Activated B cell treated with CpG ODN at 0.5 μM for 24 hours (primary cell): Measurements from ENCODE around the gene SLC2A10. TPM values are rescaled to one million over a fixed set of nuclear protein-coding genes. Genes with fewer than 3 reads are reported as not detected.

Experiments
- ATAC-seq: fragments of 200-7000 bp; cut with Tn5 transposase; one replicate; pipeline ENCODE4 v1.10.0; 2021; ENCODE audit warnings: low read depth, mild to moderate bottlenecking, moderate library complexity
- CTCF ChIA-PET: fragments of 350-600 bp; sonication (Branson Sonifier 250); formaldehyde crosslinking; loops from one replicate; lab custom pipeline; 2021; ENCODE audit warnings: antibody characterized with exemption; lab: Charles Lee
- POLR2A ChIA-PET: fragments of 350-600 bp; sonication (Branson Sonifier 250); formaldehyde crosslinking; loops from one replicate; lab custom pipeline; 2021; ENCODE audit warnings: antibody characterized with exemption; lab: Charles Lee
- DNase-seq: peaks from one replicate; pipeline ENCODE4 v3.0.0; 2022
- H3K27ac Mint-ChIP-seq: one replicate; pipeline ENCODE4 v1.8.0; 2020; ENCODE audit warnings: mixed read lengths
- H3K27me3 Mint-ChIP-seq: one replicate; pipeline ENCODE4 v1.8.0; 2021; ENCODE audit warnings: mixed read lengths
- H3K36me3 Mint-ChIP-seq: one replicate; pipeline ENCODE4 v1.8.0; 2021; ENCODE audit warnings: low read depth, mixed read lengths
- H3K4me1 Mint-ChIP-seq: one replicate; pipeline ENCODE4 v1.8.0; 2021; ENCODE audit warnings: mixed read lengths
- H3K4me3 Mint-ChIP-seq: one replicate; pipeline ENCODE4 v1.8.0; 2020; ENCODE audit warnings: mild to moderate bottlenecking, mixed read lengths
- H3K9me3 Mint-ChIP-seq: one replicate; pipeline ENCODE4 v1.8.0; 2020; ENCODE audit warnings: mixed read lengths
- intact Hi-C: fragments of 100-400 bp; cut with micrococcal nuclease; formaldehyde crosslinking; loops from one replicate; pipeline ENCODE4 v1.15.1; 2024
- total RNA-seq: library from RNA; stranded (reverse); gene quantifications from 2 replicates; pipeline ENCODE4 v1.2.3, GENCODE V29; 2022
- TF ChIP-seq, protein P1 (sequence below): fragments of 200-600 bp; IDR thresholded peaks from one replicate; pipeline ENCODE4 v1.8.0; 2022; ENCODE audit warnings: antibody characterized with exemption, mild to moderate bottlenecking

Gene SLC2A10
- total RNA-seq, 1 donor from 2014 or later, result not detected

DNA sequence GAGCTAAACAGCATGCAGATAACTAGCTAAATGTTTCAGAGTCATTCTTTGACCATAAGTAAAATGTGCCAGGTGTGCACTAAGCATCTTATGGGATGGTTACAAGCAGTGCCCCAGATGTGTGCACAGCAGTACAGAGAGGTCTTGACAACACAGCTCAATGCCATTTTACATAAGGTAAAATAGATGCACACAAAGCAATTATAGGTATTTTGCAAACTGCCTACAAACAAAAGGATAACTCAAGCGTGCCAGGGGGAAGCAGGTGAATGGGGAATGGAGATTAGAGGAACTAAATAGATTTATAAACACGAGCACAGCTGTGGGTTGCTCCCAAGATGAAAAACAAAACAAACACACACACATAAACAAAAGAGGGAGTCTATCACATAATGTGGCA, 64.8 kb downstream of the SLC2A10 start:
- intact Hi-C loops, result no loop called here
- H3K27me3 Mint-ChIP-seq, result peaks cover 19% of the 10 kb centered on the region
- no peaks in the 10 kb centered on the region for H3K9me3 Mint-ChIP-seq
- ATAC-seq, result no peak
- no peak overlapping the region for H3K4me3 Mint-ChIP-seq
- no peaks in the 10 kb centered on the region for H3K36me3 Mint-ChIP-seq
- ChIA-PET CTCF (no interaction called here), POLR2A (no interaction called here)
- no peak overlapping the region for H3K27ac Mint-ChIP-seq
- no peaks in the 10 kb centered on the region for H3K4me1 Mint-ChIP-seq
- TF ChIP-seq, protein P1, sequence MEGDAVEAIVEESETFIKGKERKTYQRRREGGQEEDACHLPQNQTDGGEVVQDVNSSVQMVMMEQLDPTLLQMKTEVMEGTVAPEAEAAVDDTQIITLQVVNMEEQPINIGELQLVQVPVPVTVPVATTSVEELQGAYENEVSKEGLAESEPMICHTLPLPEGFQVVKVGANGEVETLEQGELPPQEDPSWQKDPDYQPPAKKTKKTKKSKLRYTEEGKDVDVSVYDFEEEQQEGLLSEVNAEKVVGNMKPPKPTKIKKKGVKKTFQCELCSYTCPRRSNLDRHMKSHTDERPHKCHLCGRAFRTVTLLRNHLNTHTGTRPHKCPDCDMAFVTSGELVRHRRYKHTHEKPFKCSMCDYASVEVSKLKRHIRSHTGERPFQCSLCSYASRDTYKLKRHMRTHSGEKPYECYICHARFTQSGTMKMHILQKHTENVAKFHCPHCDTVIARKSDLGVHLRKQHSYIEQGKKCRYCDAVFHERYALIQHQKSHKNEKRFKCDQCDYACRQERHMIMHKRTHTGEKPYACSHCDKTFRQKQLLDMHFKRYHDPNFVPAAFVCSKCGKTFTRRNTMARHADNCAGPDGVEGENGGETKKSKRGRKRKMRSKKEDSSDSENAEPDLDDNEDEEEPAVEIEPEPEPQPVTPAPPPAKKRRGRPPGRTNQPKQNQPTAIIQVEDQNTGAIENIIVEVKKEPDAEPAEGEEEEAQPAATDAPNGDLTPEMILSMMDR, result no peak
- DNase-seq, result no peak

DNA sequence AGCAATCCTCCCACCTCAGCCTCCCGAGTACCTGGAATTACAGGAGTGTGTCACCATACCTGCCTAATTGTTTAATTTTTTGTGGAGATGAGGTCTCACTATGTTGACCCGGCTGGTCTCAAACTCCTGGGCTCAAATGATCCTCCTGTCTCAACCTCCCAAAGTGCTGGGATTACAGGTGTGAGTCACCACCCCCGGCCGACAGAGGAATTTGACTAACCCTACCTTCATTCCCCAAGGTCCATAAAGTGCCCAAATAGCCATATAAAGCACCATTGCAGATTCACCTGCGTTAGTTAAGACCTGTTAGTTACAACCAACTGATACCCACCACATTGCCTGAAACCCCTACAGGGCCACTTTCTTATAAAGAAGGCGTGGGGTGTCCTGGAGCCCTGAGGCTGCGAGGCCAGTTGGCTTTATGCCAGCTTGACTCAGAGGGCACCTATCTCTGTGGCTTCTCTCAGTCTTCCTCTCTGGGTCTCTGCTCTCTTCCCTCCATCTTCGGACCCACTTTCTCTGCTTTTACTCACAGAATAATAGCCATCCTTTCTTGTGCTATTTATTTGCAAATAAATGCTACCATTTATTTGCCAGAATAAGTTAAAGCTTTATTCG, 65.6 kb downstream of the SLC2A10 start:
- POLR2A ChIA-PET, result no interaction called here
- CTCF ChIA-PET, result no interaction called here
- ATAC-seq, result no peak

DNA sequence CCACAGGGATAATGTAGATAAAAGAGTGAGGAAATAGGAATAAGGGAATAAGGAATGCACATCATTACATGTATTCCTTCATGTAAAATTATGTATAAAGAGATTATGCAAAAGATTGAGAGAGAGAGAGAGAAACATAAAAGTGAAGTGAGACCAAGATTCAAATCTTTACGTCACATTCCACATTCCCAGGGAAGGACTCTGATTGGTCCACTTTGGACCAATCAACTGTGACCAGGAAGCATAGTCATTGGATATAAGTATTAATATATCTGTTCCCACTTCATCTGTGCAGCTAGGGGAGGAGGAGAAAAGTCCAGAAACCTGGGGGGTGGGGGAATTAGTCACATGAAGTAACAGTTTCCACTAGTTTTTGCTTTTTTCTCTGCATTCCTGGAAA, 66.4 kb downstream of the SLC2A10 start:
- ATAC-seq (no peak), DNase-seq (no peak)
- intact Hi-C loops, result no loop called here
- Mint-ChIP-seq H3K9me3 (no peaks in the 10 kb centered on the region), H3K36me3 (no peaks in the 10 kb centered on the region), H3K4me1 (no peaks in the 10 kb centered on the region), H3K27ac (no peak overlapping the region), H3K4me3 (no peak overlapping the region), H3K27me3 (peaks cover 15% of the 10 kb centered on the region)
- ChIA-PET CTCF (no interaction called here), POLR2A (no interaction called here)
- TF ChIP-seq, protein P1, result no peak

More for the DNA sequence above, 65.6 kb downstream of the SLC2A10 start:
- Mint-ChIP-seq H3K4me1 (no peaks in the 10 kb centered on the region), H3K27me3 (peaks cover 19% of the 10 kb centered on the region), H3K27ac (no peak overlapping the region), H3K9me3 (no peaks in the 10 kb centered on the region), H3K4me3 (no peak overlapping the region), H3K36me3 (no peaks in the 10 kb centered on the region)
- TF ChIP-seq, protein P1, result no peak
- intact Hi-C loops, result no loop called here
- DNase-seq, result no peak

DNA sequence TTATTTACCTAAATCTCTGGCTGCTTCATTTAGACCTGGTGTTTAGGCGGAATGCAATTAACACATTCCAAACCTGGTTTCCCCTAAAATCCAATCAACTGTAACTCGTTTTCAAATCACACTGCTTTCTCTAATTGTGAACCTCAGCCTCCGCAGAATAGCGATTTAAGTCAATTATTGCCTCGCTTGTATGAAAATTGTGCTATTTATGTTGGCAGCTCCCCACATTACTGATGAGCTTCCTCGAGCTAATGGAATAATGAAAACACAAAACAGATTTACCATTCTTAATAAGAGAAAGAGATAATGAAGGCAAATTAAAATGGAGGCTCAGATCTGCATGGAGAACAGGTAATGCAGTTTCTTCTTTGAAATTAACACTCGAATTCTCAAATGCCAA, 67.9 kb downstream of the SLC2A10 start:
- Mint-ChIP-seq H3K36me3 (no peaks in the 10 kb centered on the region), H3K4me3 (no peak overlapping the region), H3K27me3 (peaks cover 12% of the 10 kb centered on the region), H3K27ac (no peak overlapping the region), H3K9me3 (no peaks in the 10 kb centered on the region), H3K4me1 (no peaks in the 10 kb centered on the region)
- ChIA-PET CTCF (no interaction called here), POLR2A (no interaction called here)
- TF ChIP-seq, protein P1, result no peak
- intact Hi-C loops, result no loop called here
- ATAC-seq (no peak), DNase-seq (no peak)

DNA sequence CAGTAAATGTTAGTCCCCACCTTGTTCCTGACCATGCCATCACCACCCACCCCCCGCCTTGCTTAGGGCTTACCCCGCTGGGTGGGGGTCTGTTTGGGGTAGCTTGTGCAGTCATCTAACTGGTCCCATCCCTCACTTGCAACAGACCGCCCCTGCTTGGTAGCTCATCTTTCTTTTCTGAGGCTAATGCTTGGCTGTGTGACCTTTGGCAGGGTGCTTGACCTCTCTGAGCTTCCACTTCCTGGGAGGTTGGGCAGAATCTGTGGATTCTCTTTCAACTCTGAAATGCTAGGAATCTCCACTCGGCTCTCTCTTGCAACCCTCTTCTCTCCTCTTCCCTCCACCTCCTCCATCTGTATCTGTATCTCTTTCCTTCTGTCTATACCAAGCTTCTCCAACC, 70.4 kb downstream of the SLC2A10 start:
- H3K4me1 Mint-ChIP-seq, result no peaks in the 10 kb centered on the region
- ChIA-PET POLR2A (no interaction called here), CTCF (no interaction called here)
- TF ChIP-seq, protein P1, result no peak
- intact Hi-C loops, result no loop called here
- H3K36me3 Mint-ChIP-seq, result no peaks in the 10 kb centered on the region
- H3K9me3 Mint-ChIP-seq, result no peaks in the 10 kb centered on the region
- no peak overlapping the region for H3K27ac Mint-ChIP-seq
- H3K4me3 Mint-ChIP-seq, result no peak overlapping the region
- DNase-seq, result no peak
- peaks cover 13% of the 10 kb centered on the region for H3K27me3 Mint-ChIP-seq
- no peak for ATAC-seq
